HEK293T (cell line): ENCODE results near the gene CEP20.

ENCODE experiments used
- ARNT ChIP-seq: fragments of 450-650 bp; IDR thresholded peaks from 2 replicates; pipeline ENCODE4 v1.6.1; 2017; ENCODE audit warnings: mild to moderate bottlenecking
- BHLHE40 ChIP-seq: fragments of 450-650 bp; IDR thresholded peaks from 2 replicates; pipeline ENCODE4 v1.6.1; 2016; ENCODE audit warnings: mild to moderate bottlenecking, moderate library complexity, borderline replicate concordance
- CTBP1 ChIP-seq: fragments of 450-650 bp; IDR thresholded peaks from 2 replicates; pipeline ENCODE4 v1.6.1; 2016; ENCODE audit warnings: borderline replicate concordance
- ELF4 ChIP-seq: fragments of 450-650 bp; IDR thresholded peaks from 2 replicates; pipeline ENCODE4 v1.6.1; 2017; ENCODE audit warnings: antibody characterized with exemption
- FOXA1 ChIP-seq: fragments of 450-650 bp; IDR thresholded peaks from 2 replicates; pipeline ENCODE4 v1.6.1; 2016; ENCODE audit warnings: mild to moderate bottlenecking
- FOXK2 ChIP-seq: fragments of 450-650 bp; IDR thresholded peaks from 2 replicates; pipeline ENCODE4 v1.6.1; 2016; ENCODE audit warnings: mild to moderate bottlenecking
- FOXM1 ChIP-seq: fragments of 450-650 bp; IDR thresholded peaks from 2 replicates; pipeline ENCODE4 v1.6.1; 2017; ENCODE audit warnings: mild to moderate bottlenecking, borderline replicate concordance
- L3MBTL2 ChIP-seq: fragments of 450-650 bp; conservative IDR thresholded peaks from 2 replicates; pipeline ENCODE4 v1.6.1; 2016; ENCODE audit warnings: mild to moderate bottlenecking
- LEF1 ChIP-seq: fragments of 450-650 bp; IDR thresholded peaks from 2 replicates; pipeline ENCODE4 v1.6.1; 2017; ENCODE audit warnings: mild to moderate bottlenecking, borderline replicate concordance
- SP1 ChIP-seq: fragments of 450-650 bp; IDR thresholded peaks from 2 replicates; pipeline ENCODE4 v1.6.1; 2017
- SUZ12 ChIP-seq: fragments of 450-650 bp; IDR thresholded peaks from 2 replicates; pipeline ENCODE4 v1.6.1; 2016; ENCODE audit warnings: mild to moderate bottlenecking
- TARDBP ChIP-seq: fragments of 450-650 bp; IDR thresholded peaks from 2 replicates; pipeline ENCODE4 v1.6.1; 2016

- TF ChIP-seq BHLHE40 (no peak), FOXK2 (no peak), FOXM1 (no peak), SUZ12 (no peak), ELF4 (no peak), ARNT (no peak), L3MBTL2 (no peak), CTBP1 (no peak), FOXA1 (no peak), LEF1 (no peak), SP1 (no peak), TARDBP (no peak)
Measured at GRCh38 chr16:15907863-15908478, 19.6 kb upstream of the CEP20 start.
